Measurements from ENCODE around the gene HBD.
A peak's percentile ranks its signal among the peaks of the same experiment; 100 is the strongest.

HBD gene

GRCh38 chr11:5230266-5230665 is 4.0 kb downstream of the HBD start:
- no peak for DNase-seq

- no peak for DNase-seq
Measured at GRCh38 chr11:5229796-5230195, 4.5 kb downstream of the HBD start.

- no peak for DNase-seq
Measured at GRCh38 chr11:5229356-5229755, 4.9 kb downstream of the HBD start.

- no peak for DNase-seq
Measured at GRCh38 chr11:5228124-5228523, 6.2 kb downstream of the HBD start.

- no peak for DNase-seq
Measured at GRCh38 chr11:5227681-5228080, 6.6 kb downstream of the HBD start.

- peak; percentile 16 for DNase-seq
Measured at GRCh38 chr11:5226732-5227310, 7.5 kb downstream of the HBD start, which contains the start of gene HBB. Gene HBB (minus strand): TSS chr11:5227071. CDS start chr11:5227021, 50 bp downstream.

GRCh38 chr11:5225480-5225871 is 8.8 kb downstream of the HBD start:
- DNase-seq, result no peak

- no peak for DNase-seq
Measured at GRCh38 chr11:5224538-5225479, 9.5 kb downstream of the HBD start.

GRCh38 chr11:5223686-5224085 is 10.6 kb downstream of the HBD start:
- no peak for DNase-seq

- no peak for DNase-seq
Measured at GRCh38 chr11:5223146-5223545, 11.1 kb downstream of the HBD start.

- no peak for DNase-seq
Measured at GRCh38 chr11:5210376-5210885, 23.9 kb downstream of the HBD start.

- DNase-seq, result no peak
Measured at GRCh38 chr11:5204787-5205186, 29.5 kb downstream of the HBD start.

GRCh38 chr11:5203366-5203765 is 30.9 kb downstream of the HBD start:
- no peak for DNase-seq

GRCh38 chr11:5200582-5200981 is 33.7 kb downstream of the HBD start, which contains the start of gene OR51V1:
Gene OR51V1 (minus strand): TSS chr11:5200682. CDS start chr11:5200682, 0 bp downstream.
- DNase-seq, result no peak

GRCh38 chr11:5198285-5198684 is 36.0 kb downstream of the HBD start:
- no peak for DNase-seq

GRCh38 chr11:5197536-5197935 is 36.7 kb downstream of the HBD start:
- DNase-seq, result no peak

- no peak for DNase-seq
Measured at GRCh38 chr11:5196731-5197130, 37.6 kb downstream of the HBD start.

GRCh38 chr11:5196067-5196466 is 38.2 kb downstream of the HBD start:
- no peak for DNase-seq

- DNase-seq, result no peak
Measured at GRCh38 chr11:5192738-5193137, 41.5 kb downstream of the HBD start.

- no peak for DNase-seq
Measured at GRCh38 chr11:5188201-5188600, 46.1 kb downstream of the HBD start.
